Loucy (cell line): ENCODE data around the gene NKAIN2.

Source experiments
- CTCF ChIP-seq: fragments of 200-600 bp; sonication (generic); conservative IDR thresholded peaks from 2 replicates; pipeline ENCODE4 v1.5.1; 2014; ENCODE audit warnings: mild to moderate bottlenecking, antibody characterized with exemption, low read length
- EZH2phosphoT487 ChIP-seq: fragments of 200-600 bp; IDR thresholded peaks from 2 replicates; pipeline ENCODE4 v1.6.1; 2018; ENCODE audit warnings: antibody characterized with exemption, mild to moderate bottlenecking, moderate library complexity, borderline replicate concordance

- TF ChIP-seq CTCF (no peak), EZH2phosphoT487 (no peak)
Observed at GRCh38 chr6:124033501-124033900, 229.8 kb downstream of the NKAIN2 start.
